Nephron (organoid): ENCODE measurements around the gene ATXN7.

Experiments used
- H3K27ac Mint-ChIP-seq, 3 experiments: 2 replicates each; pipeline ENCODE4 v1.8.0; 2020; ENCODE audit warnings: mixed read lengths in 3 of 3, mild to moderate bottlenecking in 2 of 3, moderate library complexity in 1 of 3
- H3K27me3 Mint-ChIP-seq: 2 replicates; pipeline ENCODE4 v1.8.0; 2021; ENCODE audit warnings: low read depth, mild to moderate bottlenecking, moderate library complexity, mixed read lengths
- H3K36me3 Mint-ChIP-seq: 2 replicates; pipeline ENCODE4 v1.8.0; 2020; ENCODE audit warnings: low read depth, mixed read lengths
- H3K4me1 Mint-ChIP-seq: 2 replicates; pipeline ENCODE4 v1.8.0; 2020; ENCODE audit warnings: mixed read lengths
- H3K4me3 Mint-ChIP-seq, 3 experiments: 2 replicates each; pipeline ENCODE4 v1.8.0; 2020; ENCODE audit warnings: mild to moderate bottlenecking in 3 of 3, mixed read lengths in 3 of 3, moderate library complexity in 2 of 3
- H3K9me3 Mint-ChIP-seq: 2 replicates; pipeline ENCODE4 v1.8.0; 2020; ENCODE audit warnings: mixed read lengths
- TF ChIP-seq, protein P1 (sequence below), 3 experiments: fragments of 200-600 bp; sonication (generic); IDR thresholded peaks; one replicate each; pipeline ENCODE4 v1.5.0; 2021; ENCODE audit warnings: antibody characterized with exemption in 3 of 3; ENCODE audit not compliant: unreplicated experiment in 3 of 3

The ATXN7 gene

DNA sequence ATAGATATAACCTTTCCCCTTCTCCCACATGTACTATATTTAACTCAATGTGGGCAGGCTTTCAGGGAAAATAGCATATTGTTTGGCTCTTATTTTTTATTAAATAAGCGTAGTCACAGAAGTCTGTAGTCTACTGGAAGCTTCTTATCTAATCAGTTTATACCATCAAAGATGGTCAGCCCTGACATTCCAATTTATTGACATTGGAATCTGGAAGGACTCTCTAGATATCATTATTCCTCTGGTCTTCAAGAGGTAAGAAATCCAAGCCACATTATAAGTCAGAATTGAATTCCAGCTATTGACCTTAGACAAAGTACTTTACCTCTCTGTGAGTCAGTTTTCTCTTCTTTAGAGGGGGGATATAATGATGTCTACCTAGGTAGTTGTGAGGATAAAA, 87.0 kb downstream of the ATXN7 start:
- Mint-ChIP-seq H3K4me1 (peaks cover 34% of the 10 kb centered on the region), H3K36me3 (peaks cover 14% of the 10 kb centered on the region), H3K27ac (no peak overlapping the region), H3K9me3 (no peaks in the 10 kb centered on the region), H3K4me3 (no peak overlapping the region), H3K27me3 (no peaks in the 10 kb centered on the region)
- TF ChIP-seq, protein P1, sequence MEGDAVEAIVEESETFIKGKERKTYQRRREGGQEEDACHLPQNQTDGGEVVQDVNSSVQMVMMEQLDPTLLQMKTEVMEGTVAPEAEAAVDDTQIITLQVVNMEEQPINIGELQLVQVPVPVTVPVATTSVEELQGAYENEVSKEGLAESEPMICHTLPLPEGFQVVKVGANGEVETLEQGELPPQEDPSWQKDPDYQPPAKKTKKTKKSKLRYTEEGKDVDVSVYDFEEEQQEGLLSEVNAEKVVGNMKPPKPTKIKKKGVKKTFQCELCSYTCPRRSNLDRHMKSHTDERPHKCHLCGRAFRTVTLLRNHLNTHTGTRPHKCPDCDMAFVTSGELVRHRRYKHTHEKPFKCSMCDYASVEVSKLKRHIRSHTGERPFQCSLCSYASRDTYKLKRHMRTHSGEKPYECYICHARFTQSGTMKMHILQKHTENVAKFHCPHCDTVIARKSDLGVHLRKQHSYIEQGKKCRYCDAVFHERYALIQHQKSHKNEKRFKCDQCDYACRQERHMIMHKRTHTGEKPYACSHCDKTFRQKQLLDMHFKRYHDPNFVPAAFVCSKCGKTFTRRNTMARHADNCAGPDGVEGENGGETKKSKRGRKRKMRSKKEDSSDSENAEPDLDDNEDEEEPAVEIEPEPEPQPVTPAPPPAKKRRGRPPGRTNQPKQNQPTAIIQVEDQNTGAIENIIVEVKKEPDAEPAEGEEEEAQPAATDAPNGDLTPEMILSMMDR (IDR thresholded peaks at IDR 0.05; ENCODE audit: unreplicated experiment in 3 of 3) = no peak

- TF ChIP-seq, protein P1 (IDR thresholded peaks at IDR 0.05; ENCODE audit: unreplicated experiment in 3 of 3) = no peak
- Mint-ChIP-seq H3K27me3 (no peaks in the 10 kb centered on the region), H3K4me3 (no peak overlapping the region), H3K27ac (no peak overlapping the region), H3K36me3 (peaks cover 13% of the 10 kb centered on the region), H3K9me3 (no peaks in the 10 kb centered on the region), H3K4me1 (peaks cover 30% of the 10 kb centered on the region)
These were observed 88.0 kb downstream of the ATXN7 start for GRCh38 chr3:63951492-63952247.

DNA sequence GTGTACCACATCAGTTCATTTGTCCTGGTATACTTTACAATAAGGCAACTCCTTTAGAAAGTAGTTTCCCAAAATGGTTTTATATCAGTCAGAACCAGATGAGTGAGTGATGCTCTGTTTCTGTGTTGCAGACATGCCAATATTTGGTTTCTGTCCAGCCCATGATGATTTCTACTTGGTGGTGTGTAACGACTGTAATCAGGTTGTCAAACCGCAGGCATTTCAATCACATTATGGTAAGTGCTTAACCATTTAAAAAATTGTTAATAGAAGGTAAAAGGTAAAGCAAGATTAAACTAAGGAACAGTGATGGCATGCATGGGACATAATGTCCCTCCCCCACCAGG, 88.6 kb downstream of the ATXN7 start:
- Mint-ChIP-seq H3K4me3 (no peak overlapping the region), H3K4me1 (peaks cover 30% of the 10 kb centered on the region), H3K27ac (no peak overlapping the region), H3K27me3 (no peaks in the 10 kb centered on the region), H3K36me3 (peaks cover 13% of the 10 kb centered on the region), H3K9me3 (no peaks in the 10 kb centered on the region)
- TF ChIP-seq, protein P1 (IDR thresholded peaks at IDR 0.05; ENCODE audit: unreplicated experiment in 3 of 3) = no peak

DNA sequence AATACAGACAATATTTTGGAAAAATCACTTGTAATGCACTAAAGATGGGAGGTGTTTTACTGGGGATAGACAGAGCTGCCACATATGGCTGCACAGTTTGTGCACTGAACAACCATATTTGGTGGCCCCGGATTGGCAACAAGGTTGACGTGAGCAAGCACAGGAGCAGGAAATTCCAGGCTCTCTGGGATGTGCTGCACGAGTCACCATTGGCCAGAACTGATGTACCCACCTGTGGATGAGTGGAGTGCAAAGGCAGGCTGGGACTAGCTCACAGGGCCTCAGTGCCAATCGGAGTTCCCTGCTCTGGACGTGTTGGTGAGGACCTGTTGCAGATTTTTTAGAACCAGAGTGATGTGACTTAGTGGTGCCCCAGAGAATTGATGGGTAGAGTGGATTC, 90.5 kb downstream of the ATXN7 start:
- H3K36me3 Mint-ChIP-seq = peaks cover 13% of the 10 kb centered on the region
- peaks cover 24% of the 10 kb centered on the region for H3K4me1 Mint-ChIP-seq
- no peak overlapping the region for H3K4me3 Mint-ChIP-seq
- no peaks in the 10 kb centered on the region for H3K27me3 Mint-ChIP-seq
- H3K9me3 Mint-ChIP-seq = no peaks in the 10 kb centered on the region
- TF ChIP-seq, protein P1 (IDR thresholded peaks at IDR 0.05; ENCODE audit: unreplicated experiment in 3 of 3) = no peak
- peak overlapping the region in 1 of 3 experiments; percentile 52 for H3K27ac Mint-ChIP-seq

GRCh38 chr3:63955036-63955650, 91.5 kb downstream of the ATXN7 start:
- Mint-ChIP-seq H3K9me3 (no peaks in the 10 kb centered on the region), H3K4me1 (peaks cover 27% of the 10 kb centered on the region), H3K4me3 (no peak overlapping the region), H3K36me3 (peaks cover 13% of the 10 kb centered on the region), H3K27me3 (no peaks in the 10 kb centered on the region), H3K27ac (peak overlapping the region; percentile 41 to 75 (median 68))
- TF ChIP-seq, protein P1 (IDR thresholded peaks at IDR 0.05; ENCODE audit: unreplicated experiment in 3 of 3) = no peak
